Measurements from ENCODE around the gene TIMM44. TPM values are rescaled to one million over a fixed set of nuclear protein-coding genes. Genes with fewer than 3 reads are reported as not detected.

TIMM44 gene
- polyA plus RNA-seq, 3 donors: 9.5 to 33.2 (median 10.4) TPM

GRCh38 chr19:7970716-7971448, 27.4 kb upstream of the TIMM44 start:
- Histone ChIP-seq H3K4me3 (replicated peaks in 1 of 3; ENCODE audit: low read depth in 2 of 3, low read length in 3 of 3) (no peak overlapping the region), H3K9me3 (replicated peaks in 1 of 2; ENCODE audit: control insufficient read depth in 1 of 2, insufficient read depth in 1 of 2, low read length in 2 of 2) (no peaks in the 10 kb centered on the region), H2AFZ (ENCODE audit: insufficient read depth, low read depth, low read length, poor library complexity, severe bottlenecking) (no peak overlapping the region), H3K9ac (ENCODE audit: insufficient read depth, low read length, poor library complexity, severe bottlenecking) (no peak overlapping the region), H3K79me2 (ENCODE audit: insufficient read depth, low read length) (no peaks in the 10 kb centered on the region), H3K27ac (ENCODE audit: low read depth in 1 of 2, low read length in 2 of 2) (no peak overlapping the region), H3K36me3 (replicated peaks in 1 of 2; ENCODE audit: control insufficient read depth in 1 of 2, insufficient read depth in 2 of 2, low read length in 2 of 2) (peaks cover 68 to 83% of the 10 kb centered on the region in 2 donors), H4K20me1 (ENCODE audit: insufficient read depth, low read length) (peaks cover 8% of the 10 kb centered on the region), H3K27me3 (ENCODE audit: control insufficient read depth in 2 of 2, insufficient read depth in 2 of 2, low read length in 2 of 2) (no peaks in the 10 kb centered on the region), H3K4me2 (replicated peaks; ENCODE audit: extremely low read depth, low read length, poor library complexity, severe bottlenecking) (no peak overlapping the region), H3K4me1 (ENCODE audit: control insufficient read depth in 1 of 2, insufficient read depth in 2 of 2, low read length in 2 of 2) (no peaks in the 10 kb centered on the region)
- DNase-seq: peak in 1 of 3 donors; percentile 1
- peak; percentile 71 for TF ChIP-seq CTCF (IDR thresholded peaks at IDR 0.05)
- 70% methylated on average over 6 of the region's 12 CpGs for WGBS (ENCODE audit: insufficient coverage)
- Mint-ChIP-seq H3K27ac (no peak overlapping the region), H3K27me3 (ENCODE audit: low read depth in 3 of 3) (no peaks in the 10 kb centered on the region), H3K4me1 (no peaks in the 10 kb centered on the region), H3K36me3 (peaks cover 54 to 89% of the 10 kb centered on the region in 2 donors), H3K9me3 (no peaks in the 10 kb centered on the region), H3K4me3 (no peak overlapping the region)
- intact Hi-C loops (cut with micrococcal nuclease): no loop called here

- WGBS (ENCODE audit: insufficient coverage): 96% methylated on average over 11 of the region's 11 CpGs
- no peak overlapping the region for H3K27ac ChIP-seq (ENCODE audit: low read depth in 1 of 2, low read length in 2 of 2)
- H3K4me2 ChIP-seq (replicated peaks; ENCODE audit: extremely low read depth, low read length, poor library complexity, severe bottlenecking): no peak overlapping the region
- no peaks in the 10 kb centered on the region for H3K9me3 Mint-ChIP-seq
- H3K36me3 Mint-ChIP-seq: peaks cover 52 to 93% of the 10 kb centered on the region in 2 donors
- H3K4me1 ChIP-seq (ENCODE audit: control insufficient read depth in 1 of 2, insufficient read depth in 2 of 2, low read length in 2 of 2): no peaks in the 10 kb centered on the region
- peaks cover 70 to 83% of the 10 kb centered on the region in 2 donors for H3K36me3 ChIP-seq (replicated peaks in 1 of 2; ENCODE audit: control insufficient read depth in 1 of 2, insufficient read depth in 2 of 2, low read length in 2 of 2)
- H3K4me1 Mint-ChIP-seq: no peaks in the 10 kb centered on the region
- no peak for TF ChIP-seq CTCF (IDR thresholded peaks at IDR 0.05)
- H3K4me3 Mint-ChIP-seq: no peak overlapping the region
- H3K27ac Mint-ChIP-seq: no peak overlapping the region
- H3K27me3 Mint-ChIP-seq (ENCODE audit: low read depth in 3 of 3): no peaks in the 10 kb centered on the region
- no peaks in the 10 kb centered on the region for H3K27me3 ChIP-seq (ENCODE audit: control insufficient read depth in 2 of 2, insufficient read depth in 2 of 2, low read length in 2 of 2)
- H3K79me2 ChIP-seq (ENCODE audit: insufficient read depth, low read length): no peaks in the 10 kb centered on the region
- no peak overlapping the region for H3K4me3 ChIP-seq (replicated peaks in 1 of 3; ENCODE audit: low read depth in 2 of 3, low read length in 3 of 3)
- H4K20me1 ChIP-seq (ENCODE audit: insufficient read depth, low read length): peaks cover 8% of the 10 kb centered on the region
- H2AFZ ChIP-seq (ENCODE audit: insufficient read depth, low read depth, low read length, poor library complexity, severe bottlenecking): no peak overlapping the region
- DNase-seq: no peak
- no peaks in the 10 kb centered on the region for H3K9me3 ChIP-seq (replicated peaks in 1 of 2; ENCODE audit: control insufficient read depth in 1 of 2, insufficient read depth in 1 of 2, low read length in 2 of 2)
- H3K9ac ChIP-seq (ENCODE audit: insufficient read depth, low read length, poor library complexity, severe bottlenecking): no peak overlapping the region
- intact Hi-C loops (cut with micrococcal nuclease): loop anchor here in 1 of 2 donors (10.0 kb wide), 1 partner anchor 185 kb away; no protein-coding TSS in a partner anchor
Observed at GRCh38 chr19:7969555-7969939, 26.1 kb upstream of the TIMM44 start.

Data from CD14-positive monocyte (primary cell).